Measurements from ENCODE around the gene OLFML2B.

The OLFML2B gene

GRCh38 chr1:162029157-162029556, 5.5 kb upstream of the OLFML2B start:
- peaks cover 36% of the 10 kb centered on the region for H3K27me3 ChIP-seq (ENCODE audit: low read depth, low read length)
- TF ChIP-seq EZH2phosphoT487 (IDR thresholded peaks at IDR 0.05; ENCODE audit: low read depth): no peak
- peaks cover 7% of the 10 kb centered on the region for H3K36me3 ChIP-seq (replicated peaks; ENCODE audit: low read depth, low read length)
- H3K4me2 ChIP-seq (ENCODE audit: low read length): peak overlapping the region; percentile 46
- no peaks in the 10 kb centered on the region for H3K79me2 ChIP-seq (ENCODE audit: low read length)
- peaks cover 20% of the 10 kb centered on the region; the same call in 1 of the 2 replicates for H3K9me3 ChIP-seq (ENCODE audit: insufficient read depth, low read length)
- no peak overlapping the region for H2AFZ ChIP-seq (ENCODE audit: low read depth, low read length)
- H3K4me1 ChIP-seq (ENCODE audit: low read length): peaks cover 21% of the 10 kb centered on the region
- H4K20me1 ChIP-seq (ENCODE audit: insufficient read depth, low read length): no peaks in the 10 kb centered on the region
- H3K4me3 ChIP-seq (ENCODE audit: low read length): no peak overlapping the region
- H3K27ac ChIP-seq (ENCODE audit: low read length): no peak overlapping the region
- H3K9ac ChIP-seq (ENCODE audit: low read length): no peak overlapping the region

- H3K9ac ChIP-seq (ENCODE audit: low read length): no peak overlapping the region
- H3K4me1 ChIP-seq (ENCODE audit: low read length): peaks cover 21% of the 10 kb centered on the region
- no peaks in the 10 kb centered on the region for H3K79me2 ChIP-seq (ENCODE audit: low read length)
- peak overlapping the region; percentile 46 for H3K4me2 ChIP-seq (ENCODE audit: low read length)
- H2AFZ ChIP-seq (ENCODE audit: low read depth, low read length): no peak overlapping the region
- H3K4me3 ChIP-seq (ENCODE audit: low read length): peak overlapping the region; percentile 11; the same call in 1 of the 2 replicates
- H3K9me3 ChIP-seq (ENCODE audit: insufficient read depth, low read length): peaks cover 20% of the 10 kb centered on the region; the same call in 1 of the 2 replicates
- peaks cover 7% of the 10 kb centered on the region for H3K36me3 ChIP-seq (replicated peaks; ENCODE audit: low read depth, low read length)
- H3K27me3 ChIP-seq (ENCODE audit: low read depth, low read length): peaks cover 32% of the 10 kb centered on the region
- TF ChIP-seq EZH2phosphoT487 (IDR thresholded peaks at IDR 0.05; ENCODE audit: low read depth): no peak
- no peak for TF ChIP-seq CTCF (IDR thresholded peaks at IDR 0.05; ENCODE audit: low read depth, low read length)
- no peaks in the 10 kb centered on the region for H4K20me1 ChIP-seq (ENCODE audit: insufficient read depth, low read length)
- H3K27ac ChIP-seq (ENCODE audit: low read length): peak overlapping the region; percentile 7; the same call in 1 of the 2 replicates
These were observed 5.1 kb upstream of the OLFML2B start for GRCh38 chr1:162028726-162029125.

GRCh38 chr1:162026881-162027280, 3.2 kb upstream of the OLFML2B start:
- no peaks in the 10 kb centered on the region for H4K20me1 ChIP-seq (ENCODE audit: insufficient read depth, low read length)
- TF ChIP-seq CTCF (IDR thresholded peaks at IDR 0.05; ENCODE audit: low read depth, low read length) (no peak), EZH2phosphoT487 (IDR thresholded peaks at IDR 0.05; ENCODE audit: low read depth) (no peak)
- peaks cover 21% of the 10 kb centered on the region for H3K4me1 ChIP-seq (ENCODE audit: low read length)
- no peak overlapping the region for H3K4me2 ChIP-seq (ENCODE audit: low read length)
- H3K79me2 ChIP-seq (ENCODE audit: low read length): no peaks in the 10 kb centered on the region
- no peak overlapping the region for H3K4me3 ChIP-seq (ENCODE audit: low read length)
- H2AFZ ChIP-seq (ENCODE audit: low read depth, low read length): no peak overlapping the region
- peaks cover 20% of the 10 kb centered on the region; the same call in 1 of the 2 replicates for H3K9me3 ChIP-seq (ENCODE audit: insufficient read depth, low read length)
- H3K27ac ChIP-seq (ENCODE audit: low read length): no peak overlapping the region
- no peak overlapping the region for H3K9ac ChIP-seq (ENCODE audit: low read length)
- H3K36me3 ChIP-seq (replicated peaks; ENCODE audit: low read depth, low read length): peaks cover 7% of the 10 kb centered on the region
- H3K27me3 ChIP-seq (ENCODE audit: low read depth, low read length): peaks cover 25% of the 10 kb centered on the region

GRCh38 chr1:162025541-162025940, 1.9 kb upstream of the OLFML2B start:
- H3K27me3 ChIP-seq (ENCODE audit: low read depth, low read length): peaks cover 21% of the 10 kb centered on the region
- H2AFZ ChIP-seq (ENCODE audit: low read depth, low read length): no peak overlapping the region
- peaks cover 21% of the 10 kb centered on the region for H3K4me1 ChIP-seq (ENCODE audit: low read length)
- H3K79me2 ChIP-seq (ENCODE audit: low read length): no peaks in the 10 kb centered on the region
- H3K4me3 ChIP-seq (ENCODE audit: low read length): no peak overlapping the region
- peaks cover 20% of the 10 kb centered on the region; the same call in 1 of the 2 replicates for H3K9me3 ChIP-seq (ENCODE audit: insufficient read depth, low read length)
- no peak overlapping the region for H3K27ac ChIP-seq (ENCODE audit: low read length)
- no peaks in the 10 kb centered on the region for H4K20me1 ChIP-seq (ENCODE audit: insufficient read depth, low read length)
- H3K9ac ChIP-seq (ENCODE audit: low read length): no peak overlapping the region
- no peak overlapping the region for H3K4me2 ChIP-seq (ENCODE audit: low read length)
- peaks cover 7% of the 10 kb centered on the region for H3K36me3 ChIP-seq (replicated peaks; ENCODE audit: low read depth, low read length)
- no peak for TF ChIP-seq CTCF (IDR thresholded peaks at IDR 0.05; ENCODE audit: low read depth, low read length)
- no peak for TF ChIP-seq EZH2phosphoT487 (IDR thresholded peaks at IDR 0.05; ENCODE audit: low read depth)

Measured in OCI-LY3 (cell line).